ENCODE data around the gene IGF2BP2. TPM values are rescaled to one million over a fixed set of nuclear protein-coding genes. Genes with fewer than 3 reads are reported as not detected.

IGF2BP2 gene
- total RNA-seq, 1 experiment from 2014 or later, result 154 TPM

DNA sequence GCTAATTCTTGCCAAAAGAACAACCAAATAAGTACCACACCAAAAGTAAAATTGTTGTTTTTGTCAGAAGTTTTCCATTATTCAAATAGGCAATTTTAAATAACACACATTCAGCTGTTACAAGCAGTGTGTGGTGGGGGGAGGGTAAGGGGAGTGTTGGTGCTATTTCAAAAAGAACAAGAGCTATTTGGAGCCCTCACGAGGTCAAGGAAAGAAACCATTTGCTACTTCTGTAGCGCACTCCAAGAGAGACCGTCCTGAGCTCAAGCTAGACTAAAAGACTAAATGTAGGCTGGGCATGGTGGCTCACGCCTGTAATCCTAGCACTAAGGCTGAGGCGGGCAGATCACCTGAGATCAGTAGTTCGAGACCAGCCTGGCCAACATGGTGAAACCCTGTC, 21.2 kb upstream of the IGF2BP2 start:
- Mint-ChIP-seq H3K36me3 (ENCODE audit: insufficient read depth, unreplicated experiment) (no peaks in the 10 kb centered on the region), H3K27ac (ENCODE audit: low read depth, unreplicated experiment) (no peak overlapping the region), H3K9me3 (ENCODE audit: unreplicated experiment) (no peaks in the 10 kb centered on the region), H3K4me1 (ENCODE audit: insufficient read depth, unreplicated experiment) (no peaks in the 10 kb centered on the region), H3K4me3 (ENCODE audit: unreplicated experiment) (no peak overlapping the region), H3K27me3 (ENCODE audit: insufficient read depth, unreplicated experiment) (no peaks in the 10 kb centered on the region)
- ChIA-PET POLR2A (interaction anchor here (1.1 kb wide), 1 partner anchor 18 kb away, joined by 5 read pairs; no protein-coding TSS in a partner anchor), CTCF (interaction anchor here (0.6 to 1.4 kb wide), 2 partner anchors 17 to 98 kb away, joined by 3 read pairs; no protein-coding TSS in a partner anchor)
- BruUV-seq (replicated peaks), result no TSS peak
- no peak for DNase-seq (ENCODE audit: unreplicated experiment)
- TF ChIP-seq, protein P1, sequence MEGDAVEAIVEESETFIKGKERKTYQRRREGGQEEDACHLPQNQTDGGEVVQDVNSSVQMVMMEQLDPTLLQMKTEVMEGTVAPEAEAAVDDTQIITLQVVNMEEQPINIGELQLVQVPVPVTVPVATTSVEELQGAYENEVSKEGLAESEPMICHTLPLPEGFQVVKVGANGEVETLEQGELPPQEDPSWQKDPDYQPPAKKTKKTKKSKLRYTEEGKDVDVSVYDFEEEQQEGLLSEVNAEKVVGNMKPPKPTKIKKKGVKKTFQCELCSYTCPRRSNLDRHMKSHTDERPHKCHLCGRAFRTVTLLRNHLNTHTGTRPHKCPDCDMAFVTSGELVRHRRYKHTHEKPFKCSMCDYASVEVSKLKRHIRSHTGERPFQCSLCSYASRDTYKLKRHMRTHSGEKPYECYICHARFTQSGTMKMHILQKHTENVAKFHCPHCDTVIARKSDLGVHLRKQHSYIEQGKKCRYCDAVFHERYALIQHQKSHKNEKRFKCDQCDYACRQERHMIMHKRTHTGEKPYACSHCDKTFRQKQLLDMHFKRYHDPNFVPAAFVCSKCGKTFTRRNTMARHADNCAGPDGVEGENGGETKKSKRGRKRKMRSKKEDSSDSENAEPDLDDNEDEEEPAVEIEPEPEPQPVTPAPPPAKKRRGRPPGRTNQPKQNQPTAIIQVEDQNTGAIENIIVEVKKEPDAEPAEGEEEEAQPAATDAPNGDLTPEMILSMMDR (IDR thresholded peaks at IDR 0.05; ENCODE audit: unreplicated experiment), result no peak
- intact Hi-C loops (cut with micrococcal nuclease), result no loop called here

DNA sequence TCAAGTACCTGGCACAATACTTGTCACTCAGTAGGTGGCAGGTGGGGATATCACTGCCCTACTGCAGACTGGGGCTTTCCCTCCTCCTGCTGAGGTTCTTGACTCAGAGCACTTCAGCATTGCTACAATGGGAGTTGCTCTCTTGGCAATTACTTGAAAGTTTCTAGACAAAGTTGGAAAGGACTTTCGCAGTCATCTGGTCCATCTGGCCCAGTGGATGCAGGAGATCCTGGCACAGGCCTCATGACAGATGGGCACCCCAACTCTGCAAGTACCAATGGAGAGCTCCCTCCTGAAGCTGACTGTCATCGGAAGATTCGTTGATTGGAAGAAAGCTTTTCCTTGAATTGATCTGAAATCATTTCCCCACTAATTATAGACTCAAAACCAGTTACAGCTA, 19.2 kb upstream of the IGF2BP2 start:
- no peak overlapping the region for H3K27ac Mint-ChIP-seq (ENCODE audit: low read depth, unreplicated experiment)
- no peaks in the 10 kb centered on the region for H3K9me3 Mint-ChIP-seq (ENCODE audit: unreplicated experiment)
- ChIA-PET CTCF (interaction anchor here (0.5 to 0.7 kb wide), 2 partner anchors 100 to 1472 kb away, joined by 3 read pairs; no protein-coding TSS in a partner anchor), POLR2A (no interaction called here)
- TF ChIP-seq, protein P1 (IDR thresholded peaks at IDR 0.05; ENCODE audit: unreplicated experiment), result no peak
- no TSS peak for BruUV-seq (replicated peaks)
- no peaks in the 10 kb centered on the region for H3K36me3 Mint-ChIP-seq (ENCODE audit: insufficient read depth, unreplicated experiment)
- H3K27me3 Mint-ChIP-seq (ENCODE audit: insufficient read depth, unreplicated experiment), result no peaks in the 10 kb centered on the region
- no peak for DNase-seq (ENCODE audit: unreplicated experiment)
- no peaks in the 10 kb centered on the region for H3K4me1 Mint-ChIP-seq (ENCODE audit: insufficient read depth, unreplicated experiment)
- intact Hi-C loops (cut with micrococcal nuclease), result no loop called here
- no peak overlapping the region for H3K4me3 Mint-ChIP-seq (ENCODE audit: unreplicated experiment)

DNA sequence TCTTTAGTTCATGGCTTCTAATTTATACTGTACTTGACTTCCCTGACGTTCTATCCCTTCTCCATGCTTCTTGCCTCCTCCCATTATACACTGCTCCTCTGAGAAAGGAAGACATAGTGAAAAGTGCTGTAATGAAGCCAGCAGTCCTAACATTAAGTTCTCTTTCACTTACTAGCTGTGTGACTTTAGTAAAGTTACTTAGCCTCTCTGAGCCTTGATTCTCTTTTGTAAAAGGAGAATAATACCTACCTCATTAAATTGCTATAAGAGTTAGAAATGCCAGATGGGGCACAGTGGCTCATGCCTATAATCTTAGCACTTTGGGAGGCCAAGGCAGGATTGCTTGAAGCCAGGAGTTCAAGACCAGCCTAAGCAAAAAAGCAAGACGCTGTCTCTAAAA, 18.8 kb upstream of the IGF2BP2 start:
- ChIA-PET CTCF (no interaction called here), POLR2A (interaction anchor here (2.1 kb wide), 1 partner anchor 13 kb away, joined by 6 read pairs; no protein-coding TSS in a partner anchor)
- TF ChIP-seq, protein P1 (IDR thresholded peaks at IDR 0.05; ENCODE audit: unreplicated experiment), result no peak
- no peak for DNase-seq (ENCODE audit: unreplicated experiment)
- intact Hi-C loops (cut with micrococcal nuclease), result no loop called here
- Mint-ChIP-seq H3K36me3 (ENCODE audit: insufficient read depth, unreplicated experiment) (no peaks in the 10 kb centered on the region), H3K4me3 (ENCODE audit: unreplicated experiment) (no peak overlapping the region), H3K27me3 (ENCODE audit: insufficient read depth, unreplicated experiment) (no peaks in the 10 kb centered on the region), H3K27ac (ENCODE audit: low read depth, unreplicated experiment) (no peak overlapping the region), H3K9me3 (ENCODE audit: unreplicated experiment) (no peaks in the 10 kb centered on the region), H3K4me1 (ENCODE audit: insufficient read depth, unreplicated experiment) (no peaks in the 10 kb centered on the region)
- no TSS peak for BruUV-seq (replicated peaks)

DNA sequence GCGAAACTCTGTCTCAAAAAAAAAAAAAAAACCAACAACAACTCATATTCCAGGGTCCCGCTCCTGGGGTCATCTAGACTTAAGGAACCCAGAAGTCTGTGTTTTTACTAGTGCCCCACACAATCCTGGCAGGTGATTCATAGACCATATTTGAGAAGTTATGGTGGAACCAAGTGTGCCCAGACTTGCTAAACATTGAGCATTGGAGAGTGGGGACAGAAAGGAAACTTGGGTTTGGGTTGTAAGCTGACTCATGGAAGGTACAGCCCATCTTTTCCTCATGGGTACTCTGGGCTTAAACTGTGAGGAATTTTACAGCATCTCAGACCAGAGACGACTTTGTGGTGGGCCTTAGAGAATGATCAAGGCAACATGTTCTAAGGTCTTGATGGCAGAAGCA, 18.3 kb upstream of the IGF2BP2 start:
- intact Hi-C loops (cut with micrococcal nuclease), result no loop called here
- H3K4me1 Mint-ChIP-seq (ENCODE audit: insufficient read depth, unreplicated experiment), result no peaks in the 10 kb centered on the region
- H3K36me3 Mint-ChIP-seq (ENCODE audit: insufficient read depth, unreplicated experiment), result no peaks in the 10 kb centered on the region
- no peak overlapping the region for H3K4me3 Mint-ChIP-seq (ENCODE audit: unreplicated experiment)
- CTCF ChIA-PET, result no interaction called here
- H3K27me3 Mint-ChIP-seq (ENCODE audit: insufficient read depth, unreplicated experiment), result no peaks in the 10 kb centered on the region
- no peaks in the 10 kb centered on the region for H3K9me3 Mint-ChIP-seq (ENCODE audit: unreplicated experiment)
- TF ChIP-seq, protein P1 (IDR thresholded peaks at IDR 0.05; ENCODE audit: unreplicated experiment), result no peak
- H3K27ac Mint-ChIP-seq (ENCODE audit: low read depth, unreplicated experiment), result no peak overlapping the region
- no peak for DNase-seq (ENCODE audit: unreplicated experiment)
- POLR2A ChIA-PET, result interaction anchor here (2.1 kb wide), 1 partner anchor 13 kb away, joined by 6 read pairs; no protein-coding TSS in a partner anchor
- no TSS peak for BruUV-seq (replicated peaks)

All from MCF 10A (cell line).